NOMO-1 (cell line): ENCODE data around the gene STMP1.
"Not testable (repeated sequence)": the region's sequence is repeated elsewhere in the genome, so short reads cannot be mapped to it uniquely, and the experiment has no call there.

ENCODE experiments used
- DNase-seq, 2 experiments: peaks; one replicate each; lab custom pipeline; 2025; ENCODE audit not compliant: unreplicated experiment in 2 of 2; lab: John Stamatoyannopoulos, UW

STMP1 gene

DNA sequence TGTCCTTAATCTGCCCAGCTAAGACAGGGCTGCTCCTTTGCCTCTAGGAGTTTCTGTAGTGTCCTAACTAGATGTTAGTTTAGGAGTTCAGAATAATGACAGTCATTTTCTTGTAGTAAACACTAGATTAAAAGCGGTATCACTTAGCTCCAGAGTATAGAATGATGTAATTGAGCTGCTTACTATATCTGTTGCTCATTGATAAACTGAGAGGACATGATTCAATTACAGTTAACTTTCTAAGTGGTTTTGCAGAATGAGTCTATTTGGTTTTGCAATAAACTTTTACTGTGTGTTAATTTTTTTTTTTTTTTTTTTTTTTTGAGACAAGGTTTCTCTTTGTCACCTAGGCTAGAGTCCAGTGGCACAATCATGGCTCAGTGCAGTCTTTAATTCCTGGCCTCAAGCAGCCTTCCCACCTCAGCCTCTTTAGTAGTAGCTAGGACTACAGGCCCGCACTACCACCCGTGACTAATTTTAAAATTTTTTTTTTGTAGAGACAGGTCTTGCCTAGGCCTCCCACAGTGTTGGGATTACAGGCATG lies 1.8 kb downstream of the STMP1 start:
- DNase-seq = peak in 1 of 2 experiments; percentile 10

DNA sequence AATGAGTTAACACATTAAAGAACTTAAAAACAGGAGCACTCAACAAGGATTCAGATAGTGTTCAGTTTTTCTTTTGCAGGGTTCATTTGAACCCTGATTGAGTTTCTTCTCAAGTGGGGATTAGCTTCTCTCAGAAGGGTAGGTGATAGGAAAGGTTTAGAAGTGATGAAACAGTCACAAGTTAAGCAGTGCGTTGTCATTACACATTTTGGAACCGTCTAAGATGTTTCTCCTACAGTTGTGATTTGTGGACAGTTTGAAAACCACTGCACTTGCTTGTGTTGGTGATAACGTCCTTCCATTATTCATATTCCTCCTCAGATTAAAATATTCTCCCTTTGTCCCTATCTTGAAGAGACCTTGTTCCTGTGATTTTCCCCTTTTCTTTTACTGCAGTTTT lies 2.7 kb downstream of the STMP1 start:
- no peak for DNase-seq

DNA sequence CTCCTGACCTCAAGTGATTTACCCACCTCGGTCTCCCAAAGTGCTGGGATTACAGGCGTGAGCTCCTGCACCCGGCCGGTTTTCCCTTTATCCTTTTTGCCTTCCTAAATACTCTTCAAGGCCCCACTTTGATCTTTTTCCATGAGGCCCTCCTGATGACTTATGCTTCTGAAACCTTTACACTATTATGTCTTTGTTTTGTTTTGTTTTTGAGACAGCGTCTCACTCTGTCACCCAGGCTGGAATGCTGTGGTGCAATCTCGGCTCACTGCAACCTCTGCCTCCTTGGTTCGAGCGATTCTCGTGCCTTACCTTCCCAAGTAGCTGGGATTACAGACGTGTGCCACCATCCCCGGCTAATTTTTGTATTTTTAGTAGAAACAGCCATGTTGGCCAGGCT lies 3.8 kb downstream of the STMP1 start:
- no peak for DNase-seq

GRCh38 chr7:135666846-135667245 lies 4.5 kb downstream of the STMP1 start:
- peak in 1 of 2 experiments; percentile 11 for DNase-seq

DNA sequence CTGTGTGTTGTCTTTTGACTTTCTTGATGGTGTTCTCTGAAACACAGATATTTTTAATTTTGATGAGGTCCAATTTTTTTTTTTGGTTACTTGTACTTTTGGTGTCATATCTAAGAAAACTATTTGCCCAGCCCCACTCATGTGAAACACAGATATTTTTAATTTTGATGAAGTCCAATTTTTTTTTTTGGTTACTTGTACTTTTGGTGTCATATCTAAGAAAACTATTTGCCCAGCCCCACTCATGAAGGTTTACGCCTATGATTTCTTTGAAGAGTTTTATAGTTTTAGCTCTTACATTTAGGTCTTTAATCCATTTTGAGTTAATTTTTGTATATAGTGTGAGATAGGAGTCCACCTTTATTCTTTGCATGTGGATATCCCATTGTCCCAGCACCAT lies 5.3 kb downstream of the STMP1 start:
- DNase-seq = not testable (repeated sequence)

DNA sequence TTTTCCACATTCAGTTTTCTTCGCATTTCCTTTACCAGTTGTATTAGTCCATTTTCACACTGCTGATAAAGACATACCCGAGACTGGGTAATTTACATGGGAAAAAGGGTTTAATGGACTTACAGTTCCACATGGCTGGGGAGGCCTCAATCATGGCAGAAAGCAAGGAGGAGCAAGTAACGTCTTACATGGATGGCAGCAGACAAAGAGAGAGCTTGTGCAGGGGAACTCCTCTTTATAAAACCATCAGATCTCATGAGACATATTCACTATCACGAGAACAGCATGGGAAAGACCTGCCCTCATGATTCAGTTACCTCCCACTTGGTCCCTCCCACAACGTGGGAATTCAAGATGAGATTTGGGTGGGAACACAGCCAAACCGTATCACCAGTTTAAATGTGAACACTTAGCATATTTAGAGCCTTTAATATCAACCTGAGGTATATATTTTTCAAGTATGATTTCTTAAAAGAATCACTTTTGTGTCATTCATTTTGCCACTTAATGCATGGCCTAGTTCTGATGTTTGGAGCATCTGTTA lies 6.6 kb downstream of the STMP1 start:
- not testable (repeated sequence) for DNase-seq

DNA sequence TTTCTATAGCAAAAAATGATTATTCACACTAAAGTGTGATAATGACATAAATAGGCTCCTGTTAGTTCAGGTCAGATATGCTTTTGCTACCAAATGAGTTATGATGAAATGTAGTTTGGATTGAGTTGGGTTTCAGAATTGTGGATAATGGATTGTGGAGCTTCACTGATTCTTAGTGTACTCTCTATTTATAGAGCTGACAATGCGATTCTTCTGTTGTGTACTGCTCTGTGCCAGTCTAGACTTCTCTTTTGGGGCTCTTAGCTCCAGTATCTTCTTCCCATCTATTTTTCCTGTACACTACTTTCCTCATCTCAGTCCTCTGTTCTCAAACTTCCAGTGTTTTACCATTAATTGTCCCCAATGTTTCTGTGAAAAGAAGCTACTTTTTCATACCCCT lies 7.5 kb downstream of the STMP1 start:
- no peak for DNase-seq

DNA sequence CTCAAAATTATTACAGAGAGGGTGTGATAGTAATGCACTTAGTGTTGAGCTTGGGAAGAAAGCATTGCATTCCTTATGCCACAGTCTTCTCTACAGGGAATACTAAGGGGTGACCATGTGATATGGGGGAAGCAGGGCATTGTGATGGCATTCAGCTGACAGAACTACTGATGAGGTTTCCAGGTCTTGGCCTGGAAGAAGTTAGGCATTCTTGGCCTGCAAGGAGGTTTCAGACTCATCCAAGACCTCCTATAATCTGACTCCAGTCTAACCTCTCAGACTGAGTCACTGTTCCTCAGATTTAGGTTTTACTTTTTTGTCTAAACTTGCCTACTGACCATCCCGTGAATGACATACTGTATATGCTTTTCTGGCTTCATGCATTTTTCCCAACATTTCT lies 7.9 kb downstream of the STMP1 start:
- no peak for DNase-seq

- no peak for DNase-seq
Observed at GRCh38 chr7:135672560-135673359, 10.4 kb downstream of the STMP1 start.

- DNase-seq = no peak
Observed at GRCh38 chr7:135673360-135673706, 11.0 kb downstream of the STMP1 start.

GRCh38 chr7:135678612-135679575 lies 16.6 kb downstream of the STMP1 start:
- DNase-seq = no peak

GRCh38 chr7:135681762-135682161 lies 19.4 kb downstream of the STMP1 start:
- DNase-seq = no peak

GRCh38 chr7:135682191-135682590 lies 19.9 kb downstream of the STMP1 start:
- DNase-seq = no peak

DNA sequence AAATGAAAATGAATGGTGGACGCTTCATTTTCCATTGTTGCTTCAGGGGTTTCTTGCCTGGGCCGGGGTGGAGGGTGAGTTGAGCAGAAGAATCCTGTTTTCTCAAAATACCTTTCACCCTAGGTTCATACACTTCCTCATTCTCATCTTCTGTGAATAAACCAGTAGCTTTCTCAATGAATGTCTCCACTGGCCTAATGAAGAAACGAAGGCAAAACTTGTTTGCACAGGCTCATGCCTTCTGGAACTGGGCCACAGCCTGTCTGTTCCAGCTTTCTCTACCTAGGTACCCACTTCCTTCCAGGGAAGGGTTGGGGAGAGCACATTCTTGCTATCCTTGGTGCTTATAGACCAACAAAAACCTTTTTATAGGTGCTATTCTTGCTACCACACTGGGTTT lies 21.3 kb downstream of the STMP1 start:
- no peak for DNase-seq

DNA sequence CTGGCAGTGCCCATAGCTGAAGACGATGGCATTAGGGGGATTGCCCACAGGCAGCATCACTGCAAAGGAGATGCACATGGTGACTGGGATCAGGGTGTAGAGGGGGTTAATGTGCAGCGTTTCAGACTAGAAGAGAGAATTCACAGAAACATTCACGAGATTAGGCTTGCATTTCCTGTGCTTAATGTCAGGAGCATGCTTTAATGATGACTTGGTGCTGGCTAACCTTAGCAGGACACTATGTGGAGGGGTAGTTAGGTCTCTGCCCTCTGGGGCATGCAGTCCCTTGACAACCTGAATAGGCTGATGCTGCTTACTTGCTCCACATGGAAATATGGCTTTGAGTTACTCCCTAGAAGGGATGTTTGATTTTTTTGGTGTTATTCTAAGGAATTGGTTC lies 21.8 kb downstream of the STMP1 start:
- DNase-seq = no peak

DNA sequence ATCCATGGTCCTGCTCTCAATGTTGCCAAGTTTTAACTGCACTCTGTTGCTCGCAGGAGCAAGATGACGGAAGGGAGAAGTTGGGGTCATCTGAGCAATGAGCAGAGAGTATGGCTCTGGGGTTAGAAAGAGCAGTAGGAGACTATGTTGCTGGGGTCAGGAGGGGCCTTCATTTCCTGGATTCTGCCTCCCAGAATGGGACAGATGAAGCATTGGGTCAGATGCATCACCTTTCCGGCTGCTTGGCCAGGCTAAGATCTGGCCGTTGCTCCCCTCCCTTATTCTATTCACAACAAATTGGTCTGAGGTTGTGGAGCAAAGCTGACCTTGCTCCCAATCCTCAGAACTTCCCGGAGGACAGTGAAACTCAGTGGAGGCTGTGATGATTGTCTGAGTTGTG lies 22.4 kb downstream of the STMP1 start:
- DNase-seq = no peak

- DNase-seq = no peak
Observed at GRCh38 chr7:135685306-135686084, 23.2 kb downstream of the STMP1 start.

GRCh38 chr7:135687466-135687865 lies 25.2 kb downstream of the STMP1 start:
- no peak for DNase-seq

DNA sequence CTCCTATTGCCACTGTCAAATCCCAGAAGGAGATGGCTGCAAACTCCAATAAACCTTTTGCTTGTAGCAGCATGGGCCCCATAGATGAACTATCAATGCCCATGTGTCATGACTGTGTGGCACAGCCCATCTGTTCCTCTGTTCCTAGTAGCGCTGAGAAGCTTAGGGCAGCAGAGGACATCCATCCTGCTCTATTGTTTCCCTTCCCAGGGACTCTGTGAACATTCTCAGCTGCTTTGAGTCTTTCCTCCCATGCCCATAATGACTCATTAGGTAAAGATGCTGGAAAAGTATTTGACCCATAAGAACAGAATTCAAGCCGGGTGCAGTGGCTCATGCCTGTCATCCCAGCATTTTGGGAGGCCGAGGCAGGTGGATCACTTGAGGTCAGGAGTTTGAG lies 28.3 kb downstream of the STMP1 start:
- DNase-seq = no peak

DNA sequence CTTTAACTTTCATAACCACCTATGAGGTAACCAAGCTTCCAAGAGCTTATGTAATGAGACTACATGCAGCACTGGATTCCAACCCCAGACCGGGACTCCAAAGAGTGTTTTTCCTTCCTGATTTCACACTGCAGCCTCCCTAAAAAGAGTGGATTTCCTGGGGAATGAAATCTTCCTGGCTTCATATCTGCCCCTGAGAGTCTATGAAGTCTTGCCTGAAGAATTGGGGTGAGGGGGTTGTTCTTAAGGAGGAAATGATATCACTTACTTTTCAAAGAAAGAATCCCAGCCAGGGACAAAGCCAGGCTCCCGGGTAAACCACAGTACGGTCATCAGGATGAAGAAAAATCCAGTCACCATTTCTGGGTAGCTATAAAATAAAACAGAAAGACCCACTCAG lies 29.7 kb downstream of the STMP1 start:
- no peak for DNase-seq

- not testable (repeated sequence) for DNase-seq
Observed at GRCh38 chr7:135692606-135693005, 30.3 kb downstream of the STMP1 start.
